PC-3 (cell line): ENCODE measurements around the gene PPFIA1.

Experiments
- EZH2 ChIP-seq: fragments of 300-600 bp; sonication (generic); IDR thresholded peaks from one replicate; pipeline ENCODE4 v1.6.1; 2017; ENCODE audit warnings: antibody characterized with exemption, mild to moderate bottlenecking, low read length; ENCODE audit not compliant: unreplicated experiment
- TF ChIP-seq, protein P1 (sequence below): fragments of 300-600 bp; sonication (generic); conservative IDR thresholded peaks from 2 replicates; pipeline ENCODE4 v1.5.1; 2017; ENCODE audit warnings: antibody characterized with exemption, low read depth, mild to moderate bottlenecking, low read length

DNA sequence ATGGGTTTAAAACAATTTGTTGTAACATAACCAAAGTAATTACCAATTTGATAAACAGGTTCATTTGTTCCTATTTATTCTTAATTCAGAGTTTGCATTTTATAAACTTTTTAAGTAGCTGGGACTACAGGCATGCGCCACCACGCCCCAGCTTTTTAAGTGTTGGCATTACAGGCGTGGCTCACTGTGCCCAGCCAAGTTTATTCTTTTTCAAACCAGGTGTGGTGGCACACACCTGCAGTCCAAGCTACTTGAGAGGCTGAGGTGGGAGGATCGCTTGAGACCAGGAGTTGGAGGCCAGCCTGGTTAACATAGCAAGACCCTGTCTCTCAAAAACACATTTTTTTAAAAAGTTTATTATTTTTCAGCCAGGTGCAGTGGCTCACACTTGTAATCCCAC lies 19.1 kb downstream of the PPFIA1 start:
- TF ChIP-seq, protein P1, sequence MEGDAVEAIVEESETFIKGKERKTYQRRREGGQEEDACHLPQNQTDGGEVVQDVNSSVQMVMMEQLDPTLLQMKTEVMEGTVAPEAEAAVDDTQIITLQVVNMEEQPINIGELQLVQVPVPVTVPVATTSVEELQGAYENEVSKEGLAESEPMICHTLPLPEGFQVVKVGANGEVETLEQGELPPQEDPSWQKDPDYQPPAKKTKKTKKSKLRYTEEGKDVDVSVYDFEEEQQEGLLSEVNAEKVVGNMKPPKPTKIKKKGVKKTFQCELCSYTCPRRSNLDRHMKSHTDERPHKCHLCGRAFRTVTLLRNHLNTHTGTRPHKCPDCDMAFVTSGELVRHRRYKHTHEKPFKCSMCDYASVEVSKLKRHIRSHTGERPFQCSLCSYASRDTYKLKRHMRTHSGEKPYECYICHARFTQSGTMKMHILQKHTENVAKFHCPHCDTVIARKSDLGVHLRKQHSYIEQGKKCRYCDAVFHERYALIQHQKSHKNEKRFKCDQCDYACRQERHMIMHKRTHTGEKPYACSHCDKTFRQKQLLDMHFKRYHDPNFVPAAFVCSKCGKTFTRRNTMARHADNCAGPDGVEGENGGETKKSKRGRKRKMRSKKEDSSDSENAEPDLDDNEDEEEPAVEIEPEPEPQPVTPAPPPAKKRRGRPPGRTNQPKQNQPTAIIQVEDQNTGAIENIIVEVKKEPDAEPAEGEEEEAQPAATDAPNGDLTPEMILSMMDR: no peak
- TF ChIP-seq EZH2: no peak
